GM13977 (cell line): ENCODE measurements around the gene HIP1.
"Not testable (repeated sequence)": the region's sequence is repeated elsewhere in the genome, so short reads cannot be mapped to it uniquely, and the experiment has no call there.

Experiments
- DNase-seq: peaks from one replicate; pipeline ENCODE4 v3.0.0; 2012; ENCODE audit warnings: low spot score
- CTCF ChIP-seq: IDR thresholded peaks from 2 replicates; pipeline ENCODE4 v1.5.1; 2012; ENCODE audit warnings: mild to moderate bottlenecking, control low read depth; ENCODE audit not compliant: insufficient read depth; ENCODE audit errors: extremely low read depth, missing control alignments
- in situ Hi-C: fragments of 300-500 bp; cut with MboI; formaldehyde crosslinking; loops from one replicate; pipeline ENCODE4 v1.12.0; 2022; ENCODE audit warnings: low sequenced_read_pairs, low pct_unique_long_range_greater_than_20kb, mixed read lengths, inconsistent platforms; ENCODE audit not compliant: unreplicated experiment

Gene HIP1

GRCh38 chr7:75559976-75560365, 178.8 kb downstream of the HIP1 start:
- in situ Hi-C loops = no loop called here
- DNase-seq = no peak
- TF ChIP-seq CTCF = no peak

- in situ Hi-C loops = no loop called here
- DNase-seq = no peak
- TF ChIP-seq CTCF = no peak
These were observed 179.3 kb downstream of the HIP1 start for GRCh38 chr7:75559355-75559975.

GRCh38 chr7:75556835-75557234, 181.9 kb downstream of the HIP1 start:
- DNase-seq, in situ Hi-C loops: not testable (repeated sequence)

- DNase-seq = no peak
- in situ Hi-C loops = no loop called here
- no peak for TF ChIP-seq CTCF
These were observed 183.0 kb downstream of the HIP1 start for GRCh38 chr7:75555736-75556135.

GRCh38 chr7:75546237-75547015, 192.3 kb downstream of the HIP1 start:
- in situ Hi-C loops = loop anchor here (25.0 kb wide), 1 partner anchor 484 kb away; the partner anchor contains the start of gene RCC1L
- TF ChIP-seq CTCF = no peak
- no peak for DNase-seq

- no peak for TF ChIP-seq CTCF
- no peak for DNase-seq
- in situ Hi-C loops = loop anchor here (25.0 kb wide), 1 partner anchor 475 kb away; the partner anchor contains the start of gene RCC1L
These were observed 201.0 kb downstream of the HIP1 start for GRCh38 chr7:75537731-75538130.

GRCh38 chr7:75536940-75537538, 201.7 kb downstream of the HIP1 start:
- DNase-seq = no peak
- no peak for TF ChIP-seq CTCF
- in situ Hi-C loops = loop anchor here (25.0 kb wide), 1 partner anchor 475 kb away; the partner anchor contains the start of gene RCC1L
